Measurements from ENCODE around the gene SRSF1. TPM values are rescaled to one million over a fixed set of nuclear protein-coding genes. Genes with fewer than 3 reads are reported as not detected.

SRSF1 gene
- total RNA-seq, 1 experiment from 2014 or later, result 434 TPM

GRCh38 chr17:58019521-58019920 lies 12.5 kb upstream of the SRSF1 start:
- ChIA-PET RAD21 (ENCODE audit: low non-redundant PET in 1 of 2, low total read pairs in 2 of 2, uncharacterized antibody in 2 of 2, unreplicated experiment in 2 of 2) (no interaction called here), CTCF (interaction anchor here (1.5 kb wide), 1 partner anchor 20 kb away, joined by 3 read pairs; no protein-coding TSS in a partner anchor), POLR2A (interaction anchor here (0.8 kb wide), 1 partner anchor 12 kb away, joined by 3 read pairs; the partner anchor contains the start of gene SRSF1)
- Histone ChIP-seq H4K20me1 (ENCODE audit: insufficient read depth) (no peaks in the 10 kb centered on the region), H2AFZ (ENCODE audit: low read depth, low read length, poor library complexity, severe bottlenecking) (no peak overlapping the region), H3K9me2 (ENCODE audit: insufficient read depth) (0 out of 2 replicates have a peak, but pooled peaks cover 2% of the 10 kb centered on the region), H3K79me2 (ENCODE audit: insufficient read depth, low read length) (no peaks in the 10 kb centered on the region), H3K9ac (ENCODE audit: low read length) (no peak overlapping the region), H3K4me3 (replicated peaks in 1 of 2; ENCODE audit: low read depth in 1 of 2, low read length in 2 of 2) (no peak overlapping the region), H3K4me1 (ENCODE audit: control insufficient read depth in 1 of 2, insufficient read depth in 2 of 2, low read length in 2 of 2) (peaks cover 24 to 30% of the 10 kb centered on the region in 2 experiments), H3K27ac (ENCODE audit: low read depth, low read length) (no peak overlapping the region), H3K9me3 (ENCODE audit: control insufficient read depth in 1 of 2, insufficient read depth in 1 of 2, low read depth in 1 of 2, low read length in 2 of 2) (no peaks in the 10 kb centered on the region), H3K27me3 (ENCODE audit: insufficient read depth, low read length) (no peaks in the 10 kb centered on the region), H3K4me2 (ENCODE audit: low read length) (no peak overlapping the region), H3K36me3 (ENCODE audit: control insufficient read depth in 1 of 2, insufficient read depth in 2 of 2, low read length in 2 of 2) (no peaks in the 10 kb centered on the region)
- ATAC-seq, result no peak
- intact Hi-C loops (cut with micrococcal nuclease), result no loop called here
- BruUV-seq (replicated peaks), result no TSS peak
- TF ChIP-seq, protein P1, sequence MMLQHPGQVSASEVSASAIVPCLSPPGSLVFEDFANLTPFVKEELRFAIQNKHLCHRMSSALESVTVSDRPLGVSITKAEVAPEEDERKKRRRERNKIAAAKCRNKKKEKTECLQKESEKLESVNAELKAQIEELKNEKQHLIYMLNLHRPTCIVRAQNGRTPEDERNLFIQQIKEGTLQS (IDR thresholded peaks at IDR 0.05), result no peak
- no peak for TF ChIP-seq TCF7L2 (IDR thresholded peaks at IDR 0.05; ENCODE audit: borderline replicate concordance, extremely low read depth, insufficient read depth, insufficient read length)
- TF ChIP-seq FOSL1 (IDR thresholded peaks at IDR 0.05; ENCODE audit: low read depth), result no peak
- no peak for TF ChIP-seq ELF1 (IDR thresholded peaks at IDR 0.05; ENCODE audit: borderline replicate concordance, low read depth)
- no peak for TF ChIP-seq SP1 (IDR thresholded peaks at IDR 0.05; ENCODE audit: low read depth)
- TF ChIP-seq YY1 (IDR thresholded peaks at IDR 0.05; ENCODE audit: extremely low read depth, insufficient replicate concordance, low read depth, low read length), result no peak
- no peak for TF ChIP-seq POLR2A (IDR thresholded peaks at IDR 0.05; ENCODE audit: borderline replicate concordance, extremely low read depth, insufficient read depth, insufficient read length)
- TF ChIP-seq EZH2 (IDR thresholded peaks at IDR 0.05), result no peak
- no peak for TF ChIP-seq SRF (IDR thresholded peaks at IDR 0.05; ENCODE audit: low read depth)
- TF ChIP-seq RAD21 (IDR thresholded peaks at IDR 0.05; ENCODE audit: low read depth), result no peak
- TF ChIP-seq CTCF (IDR thresholded peaks at IDR 0.05 in 2 of 3, conservative IDR thresholded peaks at IDR 0.05 in 1 of 3; ENCODE audit: borderline replicate concordance in 1 of 3, insufficient read depth in 1 of 3, low read depth in 2 of 3, low read length in 2 of 3), result no peak
- TF ChIP-seq POLR2AphosphoS5 (IDR thresholded peaks at IDR 0.05; ENCODE audit: low read depth, low read length), result no peak
- no peak for TF ChIP-seq JUND (IDR thresholded peaks at IDR 0.05)
- TF ChIP-seq SIN3A (IDR thresholded peaks at IDR 0.05; ENCODE audit: low read depth), result no peak
- TF ChIP-seq EGR1 (IDR thresholded peaks at IDR 0.05; ENCODE audit: low read depth), result no peak
- TF ChIP-seq, protein P2, sequence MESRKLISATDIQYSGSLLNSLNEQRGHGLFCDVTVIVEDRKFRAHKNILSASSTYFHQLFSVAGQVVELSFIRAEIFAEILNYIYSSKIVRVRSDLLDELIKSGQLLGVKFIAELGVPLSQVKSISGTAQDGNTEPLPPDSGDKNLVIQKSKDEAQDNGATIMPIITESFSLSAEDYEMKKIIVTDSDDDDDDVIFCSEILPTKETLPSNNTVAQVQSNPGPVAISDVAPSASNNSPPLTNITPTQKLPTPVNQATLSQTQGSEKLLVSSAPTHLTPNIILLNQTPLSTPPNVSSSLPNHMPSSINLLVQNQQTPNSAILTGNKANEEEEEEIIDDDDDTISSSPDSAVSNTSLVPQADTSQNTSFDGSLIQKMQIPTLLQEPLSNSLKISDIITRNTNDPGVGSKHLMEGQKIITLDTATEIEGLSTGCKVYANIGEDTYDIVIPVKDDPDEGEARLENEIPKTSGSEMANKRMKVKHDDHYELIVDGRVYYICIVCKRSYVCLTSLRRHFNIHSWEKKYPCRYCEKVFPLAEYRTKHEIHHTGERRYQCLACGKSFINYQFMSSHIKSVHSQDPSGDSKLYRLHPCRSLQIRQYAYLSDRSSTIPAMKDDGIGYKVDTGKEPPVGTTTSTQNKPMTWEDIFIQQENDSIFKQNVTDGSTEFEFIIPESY (IDR thresholded peaks at IDR 0.05; ENCODE audit: extremely low read depth, insufficient replicate concordance, low read length), result no peak
- TF ChIP-seq, protein P3, sequence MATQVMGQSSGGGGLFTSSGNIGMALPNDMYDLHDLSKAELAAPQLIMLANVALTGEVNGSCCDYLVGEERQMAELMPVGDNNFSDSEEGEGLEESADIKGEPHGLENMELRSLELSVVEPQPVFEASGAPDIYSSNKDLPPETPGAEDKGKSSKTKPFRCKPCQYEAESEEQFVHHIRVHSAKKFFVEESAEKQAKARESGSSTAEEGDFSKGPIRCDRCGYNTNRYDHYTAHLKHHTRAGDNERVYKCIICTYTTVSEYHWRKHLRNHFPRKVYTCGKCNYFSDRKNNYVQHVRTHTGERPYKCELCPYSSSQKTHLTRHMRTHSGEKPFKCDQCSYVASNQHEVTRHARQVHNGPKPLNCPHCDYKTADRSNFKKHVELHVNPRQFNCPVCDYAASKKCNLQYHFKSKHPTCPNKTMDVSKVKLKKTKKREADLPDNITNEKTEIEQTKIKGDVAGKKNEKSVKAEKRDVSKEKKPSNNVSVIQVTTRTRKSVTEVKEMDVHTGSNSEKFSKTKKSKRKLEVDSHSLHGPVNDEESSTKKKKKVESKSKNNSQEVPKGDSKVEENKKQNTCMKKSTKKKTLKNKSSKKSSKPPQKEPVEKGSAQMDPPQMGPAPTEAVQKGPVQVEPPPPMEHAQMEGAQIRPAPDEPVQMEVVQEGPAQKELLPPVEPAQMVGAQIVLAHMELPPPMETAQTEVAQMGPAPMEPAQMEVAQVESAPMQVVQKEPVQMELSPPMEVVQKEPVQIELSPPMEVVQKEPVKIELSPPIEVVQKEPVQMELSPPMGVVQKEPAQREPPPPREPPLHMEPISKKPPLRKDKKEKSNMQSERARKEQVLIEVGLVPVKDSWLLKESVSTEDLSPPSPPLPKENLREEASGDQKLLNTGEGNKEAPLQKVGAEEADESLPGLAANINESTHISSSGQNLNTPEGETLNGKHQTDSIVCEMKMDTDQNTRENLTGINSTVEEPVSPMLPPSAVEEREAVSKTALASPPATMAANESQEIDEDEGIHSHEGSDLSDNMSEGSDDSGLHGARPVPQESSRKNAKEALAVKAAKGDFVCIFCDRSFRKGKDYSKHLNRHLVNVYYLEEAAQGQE (IDR thresholded peaks at IDR 0.05; ENCODE audit: low read depth), result no peak
- no peak for TF ChIP-seq CEBPB (IDR thresholded peaks at IDR 0.05; ENCODE audit: low read depth)
- TF ChIP-seq EZH2phosphoT487 (IDR thresholded peaks at IDR 0.05; ENCODE audit: borderline replicate concordance), result no peak
- DNase-seq (ENCODE audit: low read depth, low spot score), result no peak
